ENCODE measurements around the gene CHAF1A.

CHAF1A gene

GRCh38 chr19:4464815-4465581 is 62.6 kb downstream of the CHAF1A start:
- no peak for DNase-seq

- no peak for DNase-seq
These were observed 65.4 kb downstream of the CHAF1A start for GRCh38 chr19:4467835-4468234.

GRCh38 chr19:4471403-4472173 is 69.1 kb downstream of the CHAF1A start:
- DNase-seq: peak; percentile 98

- no peak for DNase-seq
These were observed 69.9 kb downstream of the CHAF1A start, which contains the start of gene HDGFL2 for GRCh38 chr19:4472174-4472974. TSS of gene HDGFL2 (plus strand) at chr19:4472297. CDS start at chr19:4472351, 54 bp downstream.

- no peak for DNase-seq
These were observed 70.7 kb downstream of the CHAF1A start for GRCh38 chr19:4473011-4473762.

GRCh38 chr19:4473763-4474513 is 71.5 kb downstream of the CHAF1A start:
- no peak for DNase-seq

- DNase-seq: no peak
These were observed 72.1 kb downstream of the CHAF1A start for GRCh38 chr19:4474514-4475022.

- DNase-seq: no peak
These were observed 74.8 kb downstream of the CHAF1A start for GRCh38 chr19:4477034-4477801.

- DNase-seq: no peak
These were observed 80.4 kb downstream of the CHAF1A start for GRCh38 chr19:4482721-4483364.

GRCh38 chr19:4483385-4483784 is 80.9 kb downstream of the CHAF1A start:
- DNase-seq: no peak

- no peak for DNase-seq
These were observed 85.1 kb downstream of the CHAF1A start for GRCh38 chr19:4487572-4487971.

GRCh38 chr19:4488496-4488895 is 86.1 kb downstream of the CHAF1A start:
- no peak for DNase-seq

GRCh38 chr19:4491446-4491845 is 89.0 kb downstream of the CHAF1A start:
- DNase-seq: no peak

GRCh38 chr19:4492337-4493103 is 90.1 kb downstream of the CHAF1A start:
- DNase-seq: no peak
